ENCODE measurements around the gene TMEM208. TPM values are rescaled to one million over a fixed set of nuclear protein-coding genes. Genes with fewer than 3 reads are reported as not detected.

TMEM208 gene
- total and polyA plus RNA-seq, 2 of the 8 experiments (the other 6 are each of a cell fraction or from before 2014, with no cell fraction given), result 37.7 to 100.0 TPM

- TF ChIP-seq CHD7 (IDR thresholded peaks at IDR 0.05; ENCODE audit: insufficient replicate concordance, low read length) (no peak), TEAD4 (IDR thresholded peaks at IDR 0.05; ENCODE audit: low read depth, low read length) (no peak), KDM1A (IDR thresholded peaks at IDR 0.05; ENCODE audit: borderline replicate concordance, low read length) (no peak), ZNF274 (IDR thresholded peaks at IDR 0.05; ENCODE audit: borderline replicate concordance, extremely low read depth, low read length) (no peak), BACH1 (IDR thresholded peaks at IDR 0.05; ENCODE audit: low read length) (no peak), CTCF (IDR thresholded peaks at IDR 0.05; ENCODE audit: control extremely low read depth in 1 of 3, insufficient read depth in 1 of 3, low read depth in 1 of 3, low read length in 3 of 3) (no peak)
Measured at GRCh38 chr16:67188323-67188722, 38.6 kb upstream of the TMEM208 start (continued).
